Stomach (tissue), 4 donors: Measurements from ENCODE around the gene IPCEF1.

ENCODE experiments used
- POLR2A ChIP-seq, 4 donors: fragments of 450-650 bp; IDR thresholded peaks; one replicate each; pipeline ENCODE4 v1.6.1; 2016; ENCODE audit warnings: antibody characterized with exemption in 4 of 4, control low read depth in 2 of 4, mild to moderate bottlenecking in 1 of 4, moderate library complexity in 1 of 4
- TF ChIP-seq, protein P1 (sequence below), 7 experiments: fragments of 450-650 bp in 4 of 7; fragments of 200-600 bp in 3 of 7; sonication (generic) in 3 of 7; IDR thresholded peaks; one replicate each; pipeline ENCODE4 v1.5.1; 2016 to 2019; ENCODE audit warnings: antibody characterized with exemption in 7 of 7, control low read depth in 2 of 7, mild to moderate bottlenecking in 1 of 7

- TF ChIP-seq, protein P1, sequence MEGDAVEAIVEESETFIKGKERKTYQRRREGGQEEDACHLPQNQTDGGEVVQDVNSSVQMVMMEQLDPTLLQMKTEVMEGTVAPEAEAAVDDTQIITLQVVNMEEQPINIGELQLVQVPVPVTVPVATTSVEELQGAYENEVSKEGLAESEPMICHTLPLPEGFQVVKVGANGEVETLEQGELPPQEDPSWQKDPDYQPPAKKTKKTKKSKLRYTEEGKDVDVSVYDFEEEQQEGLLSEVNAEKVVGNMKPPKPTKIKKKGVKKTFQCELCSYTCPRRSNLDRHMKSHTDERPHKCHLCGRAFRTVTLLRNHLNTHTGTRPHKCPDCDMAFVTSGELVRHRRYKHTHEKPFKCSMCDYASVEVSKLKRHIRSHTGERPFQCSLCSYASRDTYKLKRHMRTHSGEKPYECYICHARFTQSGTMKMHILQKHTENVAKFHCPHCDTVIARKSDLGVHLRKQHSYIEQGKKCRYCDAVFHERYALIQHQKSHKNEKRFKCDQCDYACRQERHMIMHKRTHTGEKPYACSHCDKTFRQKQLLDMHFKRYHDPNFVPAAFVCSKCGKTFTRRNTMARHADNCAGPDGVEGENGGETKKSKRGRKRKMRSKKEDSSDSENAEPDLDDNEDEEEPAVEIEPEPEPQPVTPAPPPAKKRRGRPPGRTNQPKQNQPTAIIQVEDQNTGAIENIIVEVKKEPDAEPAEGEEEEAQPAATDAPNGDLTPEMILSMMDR (IDR thresholded peaks at IDR 0.05) = no peak
- TF ChIP-seq POLR2A (IDR thresholded peaks at IDR 0.05) = no peak
These were observed 199.5 kb downstream of the IPCEF1 start for GRCh38 chr6:154157082-154157481.
